H1 (cell line): ENCODE measurements around the gene OGDHL. TPM values are rescaled to one million over a fixed set of nuclear protein-coding genes. Genes with fewer than 3 reads are reported as not detected.

ENCODE experiments used
- BACH1 ChIP-seq: IDR thresholded peaks from 2 replicates; pipeline ENCODE4 v1.6.1; 2012; ENCODE audit warnings: low read length, improper control_type of control experiment
- CBX8 ChIP-seq: fragments of 300-800, 300-1000 bp; sonication (generic); IDR thresholded peaks from 2 replicates; pipeline ENCODE4 v1.7.1; 2016; ENCODE audit warnings: low read depth, low read length, borderline replicate concordance
- CHD7 ChIP-seq: fragments of 300-600 bp; sonication (generic); IDR thresholded peaks from 2 replicates; pipeline ENCODE4 v1.7.1; 2012; ENCODE audit warnings: low read length, moderate library complexity, mild to moderate bottlenecking, inconsistent platforms; ENCODE audit not compliant: insufficient replicate concordance
- EGR1 ChIP-seq: IDR thresholded peaks from 2 replicates; pipeline ENCODE4 v1.6.1; 2011; ENCODE audit warnings: low read depth, low read length, borderline replicate concordance
- polyA plus RNA-seq, 7 experiments: library from polyadenylated mRNA; depleted of rRNA in 3 of 7; stranded (reverse) in 5 of 7; unstranded in 2 of 7; fragments of >200 nt in 5 of 7; fragments of 200-250 nt in 2 of 7; gene quantifications; 1 replicate in 5 of 7; 2 replicates in 1 of 7; 4 replicates in 1 of 7; pipeline versions ENCODE4 v1.2.1 to v1.2.3, GENCODE V29; 2011 to 2013; ENCODE audit warnings: missing spikeins in 2 of 7, mixed read lengths in 2 of 7
- total RNA-seq: library from RNA; stranded (reverse); fragmentation: NEBNext Ultra II Directional; extraction: Animal tissue kit (Norgen Biotek cat#: 25700); gene quantifications from 2 replicates; pipeline ENCODE4 v1.2.1, GENCODE V29; 2021
- TF ChIP-seq, protein P1 (sequence below): IDR thresholded peaks from 2 replicates; pipeline ENCODE4 v1.6.1; 2011; ENCODE audit warnings: low read depth, mild to moderate bottlenecking, low read length; ENCODE audit not compliant: insufficient read depth

OGDHL gene
- total and polyA plus RNA-seq, 2 of the 8 experiments (the other 6 are each of a cell fraction or from before 2014, with no cell fraction given): 16.1 to 16.6 TPM

DNA sequence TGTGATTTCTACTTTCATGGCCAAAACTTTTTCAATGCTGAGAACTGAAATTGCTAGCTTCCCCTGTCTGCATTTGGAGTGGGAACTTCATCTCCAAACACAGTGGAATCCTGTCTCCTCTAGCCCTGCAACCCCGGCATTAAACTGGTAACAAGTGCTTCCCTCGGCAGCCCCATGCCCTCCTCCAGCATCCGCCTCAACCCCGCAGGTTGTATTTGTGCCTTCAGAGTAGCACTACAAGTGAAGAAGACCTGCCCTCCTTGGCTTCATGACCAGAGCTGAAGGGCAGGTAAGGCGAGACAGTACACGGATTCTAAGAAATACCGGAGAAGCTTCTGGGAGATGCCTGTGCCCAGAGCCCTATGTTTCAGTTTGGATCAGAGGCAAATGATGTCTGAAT, 65.8 kb downstream of the OGDHL start (continued):
- no peak for TF ChIP-seq CBX8
- no peak for TF ChIP-seq EGR1
- no peak for TF ChIP-seq CHD7
- TF ChIP-seq, protein P1, sequence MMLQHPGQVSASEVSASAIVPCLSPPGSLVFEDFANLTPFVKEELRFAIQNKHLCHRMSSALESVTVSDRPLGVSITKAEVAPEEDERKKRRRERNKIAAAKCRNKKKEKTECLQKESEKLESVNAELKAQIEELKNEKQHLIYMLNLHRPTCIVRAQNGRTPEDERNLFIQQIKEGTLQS: no peak
- TF ChIP-seq BACH1: no peak
